Large intestine (tissue), 3 donors: ENCODE data around the gene NTM. TPM values are rescaled to one million over a fixed set of nuclear protein-coding genes. Genes with fewer than 3 reads are reported as not detected.
A peak's percentile ranks its signal among the peaks of the same experiment; 100 is the strongest.

Experiments
- DNase-seq, 2 donors: peaks; one replicate each; pipeline versions ENCODE4 v3.0.0 to v3.0.0-alpha.2; 2013
- H3K27ac ChIP-seq: one replicate; pipeline ENCODE4 v1.5.1; 2013; ENCODE audit warnings: low read length
- H3K27me3 ChIP-seq: 2 replicates; pipeline ENCODE4 v1.6.1; 2013; ENCODE audit warnings: low read length; ENCODE audit not compliant: control insufficient read depth, insufficient read depth
- H3K36me3 ChIP-seq: 2 replicates; pipeline ENCODE4 v1.6.1; 2013; ENCODE audit warnings: low read length; ENCODE audit not compliant: control insufficient read depth, insufficient read depth
- H3K4me1 ChIP-seq: one replicate; pipeline ENCODE4 v1.6.1; 2013; ENCODE audit warnings: low read length; ENCODE audit not compliant: control insufficient read depth, insufficient read depth
- H3K4me3 ChIP-seq: one replicate; pipeline ENCODE4 v1.5.1; 2013; ENCODE audit warnings: low read length
- H3K9me3 ChIP-seq: one replicate; pipeline ENCODE4 v1.6.1; 2013; ENCODE audit warnings: mild to moderate bottlenecking, low read depth, low read length, moderate library complexity; ENCODE audit not compliant: control insufficient read depth
- WGBS: methylation state at CpG from one replicate; pipeline ENCODE4 v1.1.5; 2013; ENCODE audit warnings: low lambda C conversion rate; ENCODE audit not compliant: insufficient coverage; 5-methylcytosine and 5-hydroxymethylcytosine counted together
- polyA plus RNA-seq: library from polyadenylated mRNA; unstranded; fragments of 120-200 nt; gene quantifications from one replicate; pipeline ENCODE4 v1.2.1, GENCODE V29; 2013

The NTM gene
- polyA plus RNA-seq, 1 donor, result 17.2 TPM

GRCh38 chr11:131917634-131918384 lies 547.4 kb downstream of the NTM start:
- H3K9me3 ChIP-seq, result no peaks in the 10 kb centered on the region
- H3K27me3 ChIP-seq, result peaks cover 4% of the 10 kb centered on the region
- no peaks in the 10 kb centered on the region for H3K36me3 ChIP-seq
- WGBS, result 0% methylated on average over 1 of the region's 12 CpGs
- no peak for DNase-seq
- peaks cover 5% of the 10 kb centered on the region for H3K4me1 ChIP-seq
- no peak overlapping the region for H3K27ac ChIP-seq
- no peak overlapping the region for H3K4me3 ChIP-seq

- H3K36me3 ChIP-seq, result no peaks in the 10 kb centered on the region
- no peak for DNase-seq
- H3K27ac ChIP-seq, result no peak overlapping the region
- WGBS, result no CpG with 5 or more reads among the region's 4 CpGs
- peaks cover 7% of the 10 kb centered on the region for H3K4me1 ChIP-seq
- no peak overlapping the region for H3K4me3 ChIP-seq
- peaks cover under 1% of the 10 kb centered on the region for H3K27me3 ChIP-seq
- no peaks in the 10 kb centered on the region for H3K9me3 ChIP-seq
Observed at GRCh38 chr11:131918663-131919062, 548.2 kb downstream of the NTM start.

- no peak for DNase-seq
- Histone ChIP-seq H3K27me3 (no peaks in the 10 kb centered on the region), H3K4me1 (peaks cover 8% of the 10 kb centered on the region), H3K9me3 (no peaks in the 10 kb centered on the region), H3K36me3 (no peaks in the 10 kb centered on the region), H3K27ac (no peak overlapping the region), H3K4me3 (no peak overlapping the region)
- 86% methylated on average over 5 of the region's 6 CpGs for WGBS
Observed at GRCh38 chr11:131922220-131922619, 551.8 kb downstream of the NTM start.

GRCh38 chr11:131923309-131923708 lies 552.9 kb downstream of the NTM start:
- no peaks in the 10 kb centered on the region for H3K27me3 ChIP-seq
- WGBS, result 0% methylated on average over 1 of the region's 3 CpGs
- H3K4me1 ChIP-seq, result peaks cover 6% of the 10 kb centered on the region
- no peaks in the 10 kb centered on the region for H3K36me3 ChIP-seq
- DNase-seq, result peak in 1 of 2 donors; percentile 19
- no peak overlapping the region for H3K27ac ChIP-seq
- no peaks in the 10 kb centered on the region for H3K9me3 ChIP-seq
- H3K4me3 ChIP-seq, result no peak overlapping the region

- DNase-seq, result no peak
- Histone ChIP-seq H3K4me1 (peaks cover 6% of the 10 kb centered on the region), H3K9me3 (no peaks in the 10 kb centered on the region), H3K4me3 (no peak overlapping the region), H3K27me3 (no peaks in the 10 kb centered on the region), H3K27ac (no peak overlapping the region), H3K36me3 (no peaks in the 10 kb centered on the region)
- no CpG with 5 or more reads among the region's 8 CpGs for WGBS
Observed at GRCh38 chr11:131924001-131924400, 553.6 kb downstream of the NTM start.

- H3K9me3 ChIP-seq, result no peaks in the 10 kb centered on the region
- no peaks in the 10 kb centered on the region for H3K36me3 ChIP-seq
- H3K4me1 ChIP-seq, result peaks cover 6% of the 10 kb centered on the region
- H3K27ac ChIP-seq, result no peak overlapping the region
- no peak for DNase-seq
- no peaks in the 10 kb centered on the region for H3K27me3 ChIP-seq
- H3K4me3 ChIP-seq, result no peak overlapping the region
- 86% methylated on average over 1 of the region's 4 CpGs for WGBS
Observed at GRCh38 chr11:131924457-131925201, 554.2 kb downstream of the NTM start.

- Histone ChIP-seq H3K36me3 (no peaks in the 10 kb centered on the region), H3K4me1 (peaks cover 6% of the 10 kb centered on the region), H3K4me3 (no peak overlapping the region), H3K9me3 (no peaks in the 10 kb centered on the region), H3K27me3 (no peaks in the 10 kb centered on the region), H3K27ac (no peak overlapping the region)
- WGBS, result no CpG with 5 or more reads among the region's 4 CpGs
- no peak for DNase-seq
Observed at GRCh38 chr11:131925829-131926228, 555.4 kb downstream of the NTM start.

- H3K27ac ChIP-seq, result no peak overlapping the region
- WGBS, result no CpG with 5 or more reads among the region's 11 CpGs
- H3K9me3 ChIP-seq, result no peaks in the 10 kb centered on the region
- no peaks in the 10 kb centered on the region for H3K27me3 ChIP-seq
- no peaks in the 10 kb centered on the region for H3K4me1 ChIP-seq
- H3K4me3 ChIP-seq, result no peak overlapping the region
- DNase-seq, result no peak
- H3K36me3 ChIP-seq, result no peaks in the 10 kb centered on the region
Observed at GRCh38 chr11:131928992-131929391, 558.6 kb downstream of the NTM start.

- no peak overlapping the region for H3K27ac ChIP-seq
- WGBS, result no CpG with 5 or more reads among the region's 13 CpGs
Observed at GRCh38 chr11:131932584-131933325, 562.3 kb downstream of the NTM start.

GRCh38 chr11:131934006-131934405 lies 563.6 kb downstream of the NTM start:
- H3K27me3 ChIP-seq, result peaks cover 7% of the 10 kb centered on the region
- no peaks in the 10 kb centered on the region for H3K36me3 ChIP-seq
- no peak overlapping the region for H3K27ac ChIP-seq
- no peak for DNase-seq
- H3K9me3 ChIP-seq, result no peaks in the 10 kb centered on the region
- WGBS, result no CpG with 5 or more reads among the region's 4 CpGs
- H3K4me1 ChIP-seq, result no peaks in the 10 kb centered on the region
- no peak overlapping the region for H3K4me3 ChIP-seq

More at GRCh38 chr11:131932584-131933325, 562.3 kb downstream of the NTM start:
- no peaks in the 10 kb centered on the region for H3K9me3 ChIP-seq
- DNase-seq, result no peak
- H3K4me1 ChIP-seq, result no peaks in the 10 kb centered on the region
- H3K36me3 ChIP-seq, result no peaks in the 10 kb centered on the region
- H3K4me3 ChIP-seq, result no peak overlapping the region
- no peaks in the 10 kb centered on the region for H3K27me3 ChIP-seq
